Activated CD4-positive, alpha-beta T cell treated with anti-CD3 and anti-CD28 coated beads, Interleukin-2, amount 10 ng/mL, durations not matched to agents 24 days and 14 days (primary cell): Measurements from ENCODE around the gene CGN. TPM values are rescaled to one million over a fixed set of nuclear protein-coding genes. Genes with fewer than 3 reads are reported as not detected.
"Not testable (repeated sequence)": the region's sequence is repeated elsewhere in the genome, so short reads cannot be mapped to it uniquely, and the experiment has no call there.

Source experiments
- DNase-seq: peaks from one replicate; pipeline ENCODE4 v3.0.0; 2022
- H3K27ac Mint-ChIP-seq: one replicate; pipeline ENCODE4 v1.8.0; 2022; ENCODE audit warnings: mild to moderate bottlenecking, mixed read lengths
- H3K27me3 Mint-ChIP-seq: one replicate; pipeline ENCODE4 v1.8.0; 2022; ENCODE audit warnings: mixed read lengths
- H3K36me3 Mint-ChIP-seq: one replicate; pipeline ENCODE4 v1.8.0; 2022; ENCODE audit warnings: low read depth, mild to moderate bottlenecking, mixed read lengths
- H3K4me1 Mint-ChIP-seq: one replicate; pipeline ENCODE4 v1.8.0; 2021; ENCODE audit warnings: mixed read lengths
- H3K4me3 Mint-ChIP-seq: one replicate; pipeline ENCODE4 v1.8.0; 2022; ENCODE audit warnings: mild to moderate bottlenecking, moderate library complexity, mixed read lengths
- H3K9me3 Mint-ChIP-seq: one replicate; pipeline ENCODE4 v1.8.0; 2021; ENCODE audit warnings: mixed read lengths
- intact Hi-C: fragments of 100-400 bp; cut with micrococcal nuclease; formaldehyde crosslinking; loops from one replicate; pipeline ENCODE4 v1.15.1; 2023
- total RNA-seq: library from RNA; stranded (reverse); gene quantifications from 2 replicates; pipeline ENCODE4 v1.2.3, GENCODE V29; 2022

The CGN gene
- total RNA-seq, 1 donor from 2014 or later = 0.07 TPM

DNA sequence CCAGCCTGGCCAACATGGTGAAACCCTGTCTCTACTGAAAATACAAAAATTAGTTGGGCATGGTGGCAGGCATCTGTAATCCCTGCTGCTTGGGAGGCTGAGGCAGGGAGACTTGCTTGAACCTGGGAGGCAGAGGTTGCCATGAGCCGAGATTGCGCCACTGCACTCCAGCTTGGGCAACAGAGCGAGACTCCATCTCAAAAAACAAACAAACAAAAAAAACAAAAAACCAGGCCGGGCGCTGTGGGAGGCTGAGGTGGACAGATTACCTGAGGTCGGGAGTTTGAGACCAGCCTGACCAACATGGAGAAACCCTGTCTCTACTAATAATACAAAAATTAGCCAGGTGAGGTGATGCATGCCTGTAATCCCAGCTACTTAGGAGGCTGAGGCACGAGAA lies 11.2 kb downstream of the CGN start:
- H3K27ac Mint-ChIP-seq, H3K36me3 Mint-ChIP-seq, intact Hi-C loops, H3K4me1 Mint-ChIP-seq, H3K9me3 Mint-ChIP-seq, DNase-seq, H3K27me3 Mint-ChIP-seq, H3K4me3 Mint-ChIP-seq: not testable (repeated sequence)

DNA sequence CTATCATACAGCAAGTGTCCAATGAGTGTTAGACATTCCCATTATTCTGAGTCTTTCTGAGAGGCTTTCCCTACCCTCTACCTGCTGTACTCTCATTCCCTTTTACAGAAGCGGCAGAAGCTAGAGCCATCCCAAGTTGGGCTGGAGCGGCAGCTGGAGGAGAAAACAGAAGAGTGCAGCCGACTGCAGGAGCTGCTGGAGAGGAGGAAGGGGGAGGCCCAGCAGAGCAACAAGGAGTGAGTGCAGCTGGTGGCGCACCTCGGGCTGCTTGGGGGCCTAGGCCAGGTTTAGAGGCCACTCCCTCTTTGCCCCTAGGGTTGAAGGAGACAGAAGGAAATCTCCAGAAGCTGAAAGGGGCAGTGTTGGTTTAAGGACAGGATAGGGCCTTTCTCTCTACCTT lies 12.1 kb downstream of the CGN start:
- Mint-ChIP-seq H3K9me3 (no peaks in the 10 kb centered on the region), H3K4me1 (peaks cover 5% of the 10 kb centered on the region), H3K4me3 (no peak overlapping the region), H3K36me3 (no peaks in the 10 kb centered on the region), H3K27ac (no peak overlapping the region), H3K27me3 (peaks cover 2% of the 10 kb centered on the region)
- DNase-seq = no peak
- intact Hi-C loops = no loop called here

DNA sequence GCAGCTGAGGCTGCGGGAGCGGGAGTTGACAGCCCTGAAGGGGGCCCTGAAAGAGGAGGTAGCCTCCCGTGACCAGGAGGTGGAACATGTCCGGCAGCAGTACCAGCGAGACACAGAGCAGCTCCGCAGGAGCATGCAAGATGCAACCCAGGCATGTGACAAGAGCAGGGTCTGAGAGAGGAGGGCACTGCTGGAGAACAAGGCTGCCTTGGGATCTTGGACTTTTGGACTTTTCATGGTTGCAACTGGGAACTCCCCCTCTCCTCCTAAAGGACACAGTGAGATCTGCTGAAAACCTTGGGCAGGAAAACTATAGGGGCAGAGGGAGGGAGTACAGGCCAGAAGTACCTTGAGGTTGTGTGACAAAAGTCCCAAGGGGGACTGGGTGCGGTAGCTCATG lies 13.5 kb downstream of the CGN start:
- intact Hi-C loops = no loop called here
- no peaks in the 10 kb centered on the region for H3K36me3 Mint-ChIP-seq
- peaks cover 2% of the 10 kb centered on the region for H3K27me3 Mint-ChIP-seq
- no peak overlapping the region for H3K27ac Mint-ChIP-seq
- H3K4me3 Mint-ChIP-seq = no peak overlapping the region
- DNase-seq = no peak
- H3K4me1 Mint-ChIP-seq = peaks cover 5% of the 10 kb centered on the region
- no peaks in the 10 kb centered on the region for H3K9me3 Mint-ChIP-seq

DNA sequence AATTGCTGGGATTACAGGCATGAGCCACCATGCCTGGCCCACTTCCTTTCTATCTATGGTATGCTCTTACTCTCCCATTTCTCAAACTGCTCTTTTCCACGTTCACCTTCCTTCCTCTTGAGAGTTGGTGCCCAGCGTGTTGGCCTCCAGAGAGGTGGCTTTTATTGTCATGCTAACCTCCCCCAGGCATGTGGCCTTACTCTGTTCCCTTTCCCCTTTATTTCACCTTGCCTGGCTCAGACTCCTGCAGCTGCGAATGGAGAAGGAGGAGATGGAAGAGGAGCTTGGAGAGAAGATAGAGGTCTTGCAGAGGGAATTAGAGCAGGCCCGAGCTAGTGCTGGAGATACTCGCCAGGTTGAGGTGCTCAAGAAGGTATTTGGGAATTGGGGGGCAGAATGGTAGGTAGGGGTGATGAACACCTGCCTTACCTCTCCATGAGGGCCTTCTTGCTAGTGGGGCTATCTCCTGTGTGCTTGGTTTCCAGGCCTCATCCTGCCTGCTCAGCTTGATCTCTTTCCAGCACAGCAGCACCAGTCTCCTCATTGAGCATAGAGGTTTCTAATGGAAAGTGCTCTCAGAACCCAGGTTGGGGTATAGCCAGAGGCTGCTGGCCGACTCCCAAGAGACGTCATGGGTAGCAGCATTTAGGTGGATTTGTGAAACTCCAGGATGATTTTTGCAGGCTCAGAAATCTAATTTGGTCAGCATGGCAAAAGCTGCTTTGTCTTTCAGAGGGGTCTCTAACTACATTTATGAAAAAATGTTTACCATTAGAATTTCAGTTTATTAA lies 15.7 kb downstream of the CGN start:
- Mint-ChIP-seq H3K27me3 (peaks cover 2% of the 10 kb centered on the region), H3K27ac (no peak overlapping the region), H3K9me3 (no peaks in the 10 kb centered on the region)

DNA sequence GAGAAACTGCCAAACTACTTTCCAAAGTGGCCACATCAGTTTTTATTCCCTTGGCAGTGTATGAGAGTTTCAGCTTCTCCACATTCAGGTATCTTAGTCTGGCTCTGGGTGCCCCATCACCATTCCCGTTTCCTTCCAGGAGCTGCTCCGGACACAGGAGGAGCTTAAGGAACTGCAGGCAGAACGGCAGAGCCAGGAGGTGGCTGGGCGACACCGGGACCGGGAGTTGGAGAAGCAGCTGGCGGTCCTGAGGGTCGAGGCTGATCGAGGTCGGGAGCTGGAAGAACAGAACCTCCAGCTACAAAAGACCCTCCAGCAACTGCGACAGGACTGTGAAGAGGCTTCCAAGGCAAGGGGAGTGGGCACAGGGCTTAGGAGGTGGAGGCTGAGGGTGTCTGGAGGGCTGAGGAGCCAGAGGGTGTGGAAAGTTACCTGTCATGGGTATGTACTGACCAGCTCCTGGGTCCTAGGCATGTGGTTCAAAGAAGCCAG lies 18.1 kb downstream of the CGN start:
- no peak overlapping the region for H3K27ac Mint-ChIP-seq

More for the DNA sequence above, 15.7 kb downstream of the CGN start:
- intact Hi-C loops = no loop called here
- DNase-seq = no peak
- Mint-ChIP-seq H3K36me3 (no peaks in the 10 kb centered on the region), H3K4me1 (peaks cover 2% of the 10 kb centered on the region), H3K4me3 (no peak overlapping the region)

DNA sequence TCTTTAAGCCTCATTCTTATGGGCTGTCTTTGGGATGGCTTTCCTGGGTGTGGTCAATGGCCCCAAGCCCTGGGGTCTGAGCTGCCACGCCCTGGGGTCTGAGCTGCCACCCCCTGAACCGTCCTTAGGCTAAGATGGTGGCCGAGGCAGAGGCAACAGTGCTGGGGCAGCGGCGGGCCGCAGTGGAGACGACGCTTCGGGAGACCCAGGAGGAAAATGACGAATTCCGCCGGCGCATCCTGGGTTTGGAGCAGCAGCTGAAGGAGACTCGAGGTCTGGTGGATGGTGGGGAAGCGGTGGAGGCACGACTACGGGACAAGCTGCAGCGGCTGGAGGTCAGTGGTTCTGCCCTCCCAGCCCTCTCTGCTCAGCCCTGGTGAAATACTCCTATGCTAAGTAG lies 18.6 kb downstream of the CGN start:
- no peak overlapping the region for H3K4me3 Mint-ChIP-seq
- intact Hi-C loops = no loop called here
- H3K27me3 Mint-ChIP-seq = peaks cover 2% of the 10 kb centered on the region
- H3K36me3 Mint-ChIP-seq = no peaks in the 10 kb centered on the region
- no peak overlapping the region for H3K27ac Mint-ChIP-seq
- no peaks in the 10 kb centered on the region for H3K9me3 Mint-ChIP-seq
- no peak for DNase-seq
- peaks cover 3% of the 10 kb centered on the region for H3K4me1 Mint-ChIP-seq

More for the DNA sequence above, 18.1 kb downstream of the CGN start:
- intact Hi-C loops = no loop called here
- no peak for DNase-seq
- Mint-ChIP-seq H3K4me3 (no peak overlapping the region), H3K36me3 (no peaks in the 10 kb centered on the region), H3K4me1 (peaks cover 2% of the 10 kb centered on the region), H3K9me3 (no peaks in the 10 kb centered on the region), H3K27me3 (peaks cover 2% of the 10 kb centered on the region)

DNA sequence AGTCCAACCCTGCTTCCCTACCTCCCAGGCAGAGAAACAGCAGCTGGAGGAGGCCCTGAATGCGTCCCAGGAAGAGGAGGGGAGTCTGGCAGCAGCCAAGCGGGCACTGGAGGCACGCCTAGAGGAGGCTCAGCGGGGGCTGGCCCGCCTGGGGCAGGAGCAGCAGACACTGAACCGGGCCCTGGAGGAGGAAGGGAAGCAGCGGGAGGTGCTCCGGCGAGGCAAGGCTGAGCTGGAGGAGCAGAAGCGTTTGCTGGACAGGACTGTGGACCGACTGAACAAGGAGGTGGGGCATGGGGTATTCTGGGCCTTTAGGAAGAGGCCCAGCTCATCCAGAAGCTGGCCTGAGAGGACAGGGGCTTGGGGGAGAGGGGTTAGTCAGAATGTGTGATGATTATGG lies 19.3 kb downstream of the CGN start:
- Mint-ChIP-seq H3K4me3 (no peak overlapping the region), H3K36me3 (no peaks in the 10 kb centered on the region), H3K9me3 (no peaks in the 10 kb centered on the region), H3K27ac (no peak overlapping the region), H3K27me3 (peaks cover 3% of the 10 kb centered on the region), H3K4me1 (peaks cover 3% of the 10 kb centered on the region)
- intact Hi-C loops = no loop called here
- no peak for DNase-seq

DNA sequence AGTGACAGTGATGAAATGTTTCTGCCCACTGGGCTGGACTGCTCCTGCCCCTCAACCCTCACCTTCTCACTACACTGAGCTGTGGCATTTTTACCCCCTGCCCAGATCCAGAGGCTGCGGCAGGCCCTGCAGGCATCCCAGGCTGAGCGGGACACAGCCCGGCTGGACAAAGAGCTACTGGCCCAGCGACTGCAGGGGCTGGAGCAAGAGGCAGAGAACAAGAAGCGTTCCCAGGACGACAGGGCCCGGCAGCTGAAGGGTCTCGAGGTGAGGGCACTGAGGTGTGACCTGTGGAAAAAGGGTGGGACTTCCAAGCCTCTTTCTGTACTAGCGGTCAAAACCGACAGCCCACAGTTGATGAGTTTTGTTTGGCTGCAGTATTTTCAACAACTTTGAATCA lies 22.7 kb downstream of the CGN start:
- peaks cover 3% of the 10 kb centered on the region for H3K27me3 Mint-ChIP-seq
- H3K36me3 Mint-ChIP-seq = no peaks in the 10 kb centered on the region
- intact Hi-C loops = loop anchor here (1.0 kb wide), 1 partner anchor 201 kb away; no protein-coding TSS in a partner anchor
- no peaks in the 10 kb centered on the region for H3K9me3 Mint-ChIP-seq
- H3K4me3 Mint-ChIP-seq = no peak overlapping the region
- no peak for DNase-seq
- no peak overlapping the region for H3K27ac Mint-ChIP-seq
- peaks cover 2% of the 10 kb centered on the region for H3K4me1 Mint-ChIP-seq

DNA sequence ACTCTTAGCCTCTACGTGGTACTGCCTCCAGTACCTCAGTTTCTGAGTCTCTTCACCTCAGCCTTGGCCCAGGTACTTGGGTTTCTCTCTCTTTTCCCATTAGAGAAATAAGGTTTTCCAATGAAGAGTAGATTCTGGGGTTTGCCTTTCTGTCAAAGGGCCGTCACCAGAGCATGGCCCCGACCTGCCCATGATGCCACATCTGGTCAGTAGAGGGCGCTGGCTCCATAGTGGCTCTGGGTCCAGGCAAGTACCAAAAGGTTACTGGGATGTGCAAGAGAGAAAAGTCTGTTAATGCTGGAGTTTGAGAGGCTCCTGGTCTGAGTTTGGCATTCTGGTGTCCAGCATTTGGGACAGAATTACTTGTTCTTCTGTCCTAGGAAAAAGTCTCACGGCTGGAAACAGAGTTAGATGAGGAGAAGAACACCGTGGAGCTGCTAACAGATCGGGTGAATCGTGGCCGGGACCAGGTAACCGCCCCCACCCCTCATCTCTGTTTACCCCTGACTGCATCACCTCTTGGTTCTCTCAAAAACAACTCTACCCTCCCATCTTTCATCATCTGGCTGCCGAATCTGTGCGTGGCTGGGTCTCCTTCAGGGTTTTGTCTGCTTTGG lies 23.6 kb downstream of the CGN start:
- intact Hi-C loops = loop anchor here (1.0 kb wide), 1 partner anchor 201 kb away; no protein-coding TSS in a partner anchor
- Mint-ChIP-seq H3K4me1 (peaks cover 4% of the 10 kb centered on the region), H3K9me3 (no peaks in the 10 kb centered on the region), H3K4me3 (no peak overlapping the region), H3K27ac (no peak overlapping the region), H3K27me3 (peaks cover 3% of the 10 kb centered on the region), H3K36me3 (no peaks in the 10 kb centered on the region)
- peak; percentile 94 for DNase-seq

DNA sequence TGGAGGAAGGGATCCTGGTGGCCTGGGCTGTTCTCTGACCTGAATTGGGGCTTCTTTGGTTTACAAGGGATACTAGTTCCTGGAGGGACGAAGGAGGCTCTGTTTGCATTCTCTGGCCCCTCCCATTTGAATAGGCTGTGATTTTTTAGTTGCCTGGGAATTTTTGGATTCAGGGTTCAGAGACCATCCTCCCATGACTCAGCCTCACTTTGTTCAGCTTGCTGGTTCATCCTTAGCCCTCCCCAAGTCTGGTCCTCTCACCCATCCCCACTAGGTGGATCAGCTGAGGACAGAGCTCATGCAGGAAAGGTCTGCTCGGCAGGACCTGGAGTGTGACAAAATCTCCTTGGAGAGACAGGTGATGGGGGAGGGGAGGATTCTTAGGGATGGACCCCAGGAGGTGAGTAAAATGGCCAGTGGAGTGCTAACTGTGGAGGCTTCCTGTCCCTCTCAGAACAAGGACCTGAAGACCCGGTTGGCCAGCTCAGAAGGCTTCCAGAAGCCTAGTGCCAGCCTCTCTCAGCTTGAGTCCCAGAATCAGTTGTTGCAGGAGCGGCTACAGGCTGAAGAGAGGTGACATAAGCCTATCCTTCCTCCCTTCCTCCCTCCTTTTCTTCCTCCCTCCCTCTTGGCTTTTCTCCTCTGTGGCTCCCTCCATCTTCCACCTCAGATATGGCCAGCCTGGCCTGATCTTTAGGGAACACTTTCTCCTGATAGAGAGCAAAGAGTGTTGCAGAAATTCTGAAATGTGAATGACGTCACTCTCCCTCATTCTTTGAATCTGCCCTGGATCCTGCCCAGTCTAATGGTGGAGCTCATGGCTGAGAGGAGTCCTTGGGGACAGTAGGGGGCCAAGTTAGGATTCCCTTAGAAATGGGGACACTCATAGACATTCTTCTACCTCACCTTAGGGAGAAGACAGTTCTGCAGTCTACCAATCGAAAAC lies 24.4 kb downstream of the CGN start:
- Mint-ChIP-seq H3K4me1 (peaks cover 8% of the 10 kb centered on the region), H3K27me3 (peaks cover 3% of the 10 kb centered on the region), H3K36me3 (no peaks in the 10 kb centered on the region), H3K27ac (no peak overlapping the region), H3K4me3 (no peak overlapping the region), H3K9me3 (no peaks in the 10 kb centered on the region)
- intact Hi-C loops = no loop called here
- no peak for DNase-seq

DNA sequence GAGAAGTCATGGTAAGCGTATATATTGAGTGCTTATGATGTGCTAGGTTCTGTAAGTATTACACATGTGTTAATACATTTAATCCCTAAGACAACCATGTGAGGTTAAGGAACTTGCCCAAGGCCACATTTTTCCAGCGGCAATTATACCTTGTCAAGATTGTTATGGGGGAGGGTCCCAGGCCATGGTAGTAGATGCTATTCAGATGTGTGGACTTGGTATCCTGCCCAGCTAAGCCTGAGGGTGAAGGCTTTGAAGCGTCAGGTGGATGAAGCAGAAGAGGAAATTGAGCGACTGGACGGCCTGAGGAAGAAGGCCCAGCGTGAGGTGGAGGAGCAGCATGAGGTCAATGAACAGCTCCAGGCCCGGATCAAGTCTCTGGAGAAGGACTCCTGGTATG lies 25.3 kb downstream of the CGN start:
- peaks cover 16% of the 10 kb centered on the region for H3K4me1 Mint-ChIP-seq
- no peak for DNase-seq
- intact Hi-C loops = no loop called here
- H3K9me3 Mint-ChIP-seq = no peaks in the 10 kb centered on the region
- no peaks in the 10 kb centered on the region for H3K36me3 Mint-ChIP-seq
- peaks cover 6% of the 10 kb centered on the region for H3K27me3 Mint-ChIP-seq
- H3K4me3 Mint-ChIP-seq = no peak overlapping the region
- no peak overlapping the region for H3K27ac Mint-ChIP-seq

DNA sequence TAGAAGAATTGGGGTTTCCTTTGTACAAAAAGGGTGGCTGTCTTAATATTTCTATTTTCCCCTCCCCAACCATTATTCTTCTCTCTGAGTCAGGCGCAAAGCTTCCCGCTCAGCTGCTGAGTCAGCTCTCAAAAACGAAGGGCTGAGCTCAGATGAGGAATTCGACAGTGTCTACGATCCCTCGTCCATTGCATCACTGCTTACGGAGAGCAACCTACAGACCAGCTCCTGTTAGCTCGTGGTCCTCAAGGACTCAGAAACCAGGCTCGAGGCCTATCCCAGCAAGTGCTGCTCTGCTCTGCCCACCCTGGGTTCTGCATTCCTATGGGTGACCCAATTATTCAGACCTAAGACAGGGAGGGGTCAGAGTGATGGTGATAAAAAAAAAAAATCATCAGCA lies 25.9 kb downstream of the CGN start:
- peaks cover 11% of the 10 kb centered on the region for H3K27me3 Mint-ChIP-seq
- peaks cover 21% of the 10 kb centered on the region for H3K4me1 Mint-ChIP-seq
- no peak overlapping the region for H3K27ac Mint-ChIP-seq
- intact Hi-C loops = no loop called here
- no peak overlapping the region for H3K4me3 Mint-ChIP-seq
- no peaks in the 10 kb centered on the region for H3K9me3 Mint-ChIP-seq
- no peaks in the 10 kb centered on the region for H3K36me3 Mint-ChIP-seq
- DNase-seq = no peak

DNA sequence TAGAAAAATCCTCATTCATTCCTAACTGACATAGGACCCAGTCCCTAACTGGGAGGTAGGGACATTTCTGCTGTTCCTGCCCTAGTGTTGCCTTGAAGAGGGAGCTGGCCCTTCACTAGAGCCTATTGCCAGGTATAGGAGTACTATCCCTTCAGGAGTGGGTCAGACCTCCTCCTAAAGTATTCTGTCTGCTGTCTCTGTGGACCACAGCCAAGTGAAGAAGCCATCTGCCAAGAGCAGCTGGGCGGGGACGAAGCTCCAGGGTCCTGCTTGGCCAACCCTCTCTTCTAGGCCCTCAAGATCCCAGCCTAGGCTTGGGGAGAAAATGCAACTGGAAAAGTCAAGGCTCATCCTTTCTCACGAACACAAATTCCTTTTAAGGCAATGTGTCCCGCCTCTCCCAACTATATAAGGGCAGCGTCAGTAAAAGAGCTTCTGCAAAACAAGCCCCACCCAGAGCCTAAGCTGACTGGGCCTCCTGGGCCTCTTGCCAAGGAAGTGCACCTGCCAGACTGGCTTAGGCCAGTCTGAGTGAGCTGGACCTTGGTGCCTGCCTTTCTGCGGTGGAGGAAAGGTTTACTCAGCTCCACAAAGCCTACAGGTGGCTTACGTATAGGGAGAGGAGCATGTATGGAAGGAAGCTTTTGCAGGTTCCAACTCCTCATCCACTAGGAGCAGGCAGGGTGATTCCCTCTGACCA lies 28.3 kb downstream of the CGN start:
- H3K27me3 Mint-ChIP-seq = peaks cover 11% of the 10 kb centered on the region
- H3K9me3 Mint-ChIP-seq = no peaks in the 10 kb centered on the region
- peak; percentile 77 for DNase-seq
- no peak overlapping the region for H3K27ac Mint-ChIP-seq
- no peaks in the 10 kb centered on the region for H3K36me3 Mint-ChIP-seq
- peaks cover 21% of the 10 kb centered on the region for H3K4me1 Mint-ChIP-seq
- intact Hi-C loops = loop anchor here (1.0 to 5.0 kb wide), 3 partner anchors 28 to 297 kb away; partner anchors contain the start of gene CGN
- H3K4me3 Mint-ChIP-seq = peak overlapping the region; percentile 95
